ENCODE measurements around the gene TLNRD1. TPM values are rescaled to one million over a fixed set of nuclear protein-coding genes. Genes with fewer than 3 reads are reported as not detected.

Gene TLNRD1
- total and polyA plus RNA-seq, 11 donors: 3.2 to 30.8 (median 7.9) TPM

DNA sequence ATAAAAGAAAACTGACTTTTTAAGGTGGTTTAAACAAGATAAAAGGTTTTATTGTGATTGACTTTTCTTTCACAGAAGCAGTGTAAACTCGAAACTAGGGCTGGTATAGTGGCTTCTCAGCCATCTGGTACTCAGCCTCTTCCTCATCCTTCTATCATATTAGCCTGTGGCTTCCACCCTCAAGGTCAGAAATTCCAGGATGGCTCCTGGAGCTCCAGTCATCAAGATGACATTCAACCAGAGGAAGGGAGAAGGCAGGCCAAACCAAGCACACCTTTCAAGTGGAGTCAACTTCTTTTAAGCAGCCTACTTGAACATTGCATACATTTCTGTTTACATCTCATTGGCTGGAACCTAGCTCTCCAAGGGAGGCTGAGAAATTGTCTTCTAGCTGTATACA is 9.8 kb upstream of the TLNRD1 start:
- Histone ChIP-seq H3K4me1 (peaks cover 10 to 56% (median 44%) of the 10 kb centered on the region in 12 donors), H3K27me3 (no peaks in the 10 kb centered on the region), H3K9me3 (no peaks in the 10 kb centered on the region), H3K27ac (peak overlapping the region; percentile 73 to 96 (median 92)), H3K4me3 (peak overlapping the region in 1 of 12 donors; percentile 78), H3K36me3 (peaks cover 0 to 2% (median 0%) of the 10 kb centered on the region in 9 donors)
- DNase-seq (no peak), ATAC-seq (no peak)
- WGBS, 4 donors: 86 to 91% (median 90%) methylated on average over 1 of the region's 1 CpG
- no peak for TF ChIP-seq POLR2A (IDR thresholded peaks at IDR 0.05)
- TF ChIP-seq, protein P1, sequence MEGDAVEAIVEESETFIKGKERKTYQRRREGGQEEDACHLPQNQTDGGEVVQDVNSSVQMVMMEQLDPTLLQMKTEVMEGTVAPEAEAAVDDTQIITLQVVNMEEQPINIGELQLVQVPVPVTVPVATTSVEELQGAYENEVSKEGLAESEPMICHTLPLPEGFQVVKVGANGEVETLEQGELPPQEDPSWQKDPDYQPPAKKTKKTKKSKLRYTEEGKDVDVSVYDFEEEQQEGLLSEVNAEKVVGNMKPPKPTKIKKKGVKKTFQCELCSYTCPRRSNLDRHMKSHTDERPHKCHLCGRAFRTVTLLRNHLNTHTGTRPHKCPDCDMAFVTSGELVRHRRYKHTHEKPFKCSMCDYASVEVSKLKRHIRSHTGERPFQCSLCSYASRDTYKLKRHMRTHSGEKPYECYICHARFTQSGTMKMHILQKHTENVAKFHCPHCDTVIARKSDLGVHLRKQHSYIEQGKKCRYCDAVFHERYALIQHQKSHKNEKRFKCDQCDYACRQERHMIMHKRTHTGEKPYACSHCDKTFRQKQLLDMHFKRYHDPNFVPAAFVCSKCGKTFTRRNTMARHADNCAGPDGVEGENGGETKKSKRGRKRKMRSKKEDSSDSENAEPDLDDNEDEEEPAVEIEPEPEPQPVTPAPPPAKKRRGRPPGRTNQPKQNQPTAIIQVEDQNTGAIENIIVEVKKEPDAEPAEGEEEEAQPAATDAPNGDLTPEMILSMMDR (IDR thresholded peaks at IDR 0.05): no peak
- intact Hi-C loops (cut with DNase I): loop anchor here in 4 of 10 donors (2.0 to 10.0 kb wide), 4 partner anchors 114 to 1054 kb away; partner anchors contain the start of gene MEX3B (in 1 of the 4)

DNA sequence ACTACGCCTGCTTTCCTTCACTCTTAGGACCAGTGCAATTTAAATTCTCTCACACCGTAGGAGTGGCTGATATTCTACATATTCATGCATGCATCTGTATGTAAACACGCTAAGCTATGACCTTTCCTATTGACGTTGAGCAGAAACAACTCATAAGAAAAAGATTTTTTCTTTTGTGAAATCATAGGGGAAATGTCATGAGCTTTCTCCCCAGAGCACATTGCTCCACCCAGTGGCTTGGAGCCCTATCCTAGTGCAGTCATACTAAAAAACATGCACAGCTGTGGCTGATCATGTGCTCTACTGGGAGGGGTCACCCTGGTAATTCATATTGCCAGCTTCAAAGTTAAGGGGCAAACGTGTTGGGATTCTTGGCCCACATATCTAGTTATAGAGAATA is 9.3 kb upstream of the TLNRD1 start:
- peaks cover 10 to 51% (median 39%) of the 10 kb centered on the region in 12 donors for H3K4me1 ChIP-seq
- H3K9me3 ChIP-seq: peaks cover 0 to 3% (median 0%) of the 10 kb centered on the region in 12 donors
- H3K4me3 ChIP-seq: no peak overlapping the region
- DNase-seq (peak in 4 of 5 donors; percentile 51 to 81 (median 69)), ATAC-seq (peak; percentile 29 to 62 (median 52))
- TF ChIP-seq, protein P1 (IDR thresholded peaks at IDR 0.05): peak in 4 of 12 donors; percentile 15 to 36 (median 23)
- no peak for TF ChIP-seq POLR2A (IDR thresholded peaks at IDR 0.05)
- intact Hi-C loops (cut with DNase I): loop anchor here in 4 of 10 donors (2.0 to 10.0 kb wide), 4 partner anchors 113 to 1053 kb away; partner anchors contain the start of gene MEX3B (in 1 of the 4)
- no peaks in the 10 kb centered on the region for H3K27me3 ChIP-seq
- 46 to 59% (median 50%) methylated on average over 5 of the region's 5 CpGs for WGBS, 4 donors
- H3K27ac ChIP-seq: peak overlapping the region; percentile 73 to 96 (median 92)
- H3K36me3 ChIP-seq: no peaks in the 10 kb centered on the region

- Histone ChIP-seq H3K4me1 (peaks cover 10 to 45% (median 36%) of the 10 kb centered on the region in 12 donors), H3K4me3 (no peak overlapping the region), H3K9me3 (peaks cover 0 to 5% (median 0%) of the 10 kb centered on the region in 12 donors), H3K36me3 (no peaks in the 10 kb centered on the region), H3K27ac (peak overlapping the region in 10 of 12 donors; percentile 1 to 96 (median 93)), H3K27me3 (no peaks in the 10 kb centered on the region)
- ATAC-seq (no peak), DNase-seq (no peak)
- TF ChIP-seq, protein P1 (IDR thresholded peaks at IDR 0.05): no peak
- TF ChIP-seq POLR2A (IDR thresholded peaks at IDR 0.05): no peak
- intact Hi-C loops (cut with DNase I): loop anchor here in 3 of 10 donors (10.0 kb wide), 3 partner anchors 113 to 1053 kb away; partner anchors contain the start of gene MEX3B (in 1 of the 3)
- 71 to 73% (median 72%) methylated on average over 4 of the region's 4 CpGs for WGBS, 4 donors
These were observed 8.7 kb upstream of the TLNRD1 start for GRCh38 chr15:80992006-80992405.

GRCh38 chr15:80992441-80992840 is 8.3 kb upstream of the TLNRD1 start:
- H3K27me3 ChIP-seq: no peaks in the 10 kb centered on the region
- peaks cover 10 to 41% (median 32%) of the 10 kb centered on the region in 12 donors for H3K4me1 ChIP-seq
- WGBS, 4 donors: 92 to 100% (median 99%) methylated on average over 1 of the region's 1 CpG
- H3K9me3 ChIP-seq: peaks cover 0 to 5% (median 0%) of the 10 kb centered on the region in 12 donors
- H3K4me3 ChIP-seq: no peak overlapping the region
- intact Hi-C loops (cut with DNase I): loop anchor here in 3 of 10 donors (10.0 kb wide), 3 partner anchors 112 to 1052 kb away; partner anchors contain the start of gene MEX3B (in 1 of the 3)
- H3K27ac ChIP-seq: peak overlapping the region in 2 of 12 donors; percentile 41 to 88
- H3K36me3 ChIP-seq: no peaks in the 10 kb centered on the region
- no peak for DNase-seq
- ATAC-seq: no peak
- TF ChIP-seq POLR2A (IDR thresholded peaks at IDR 0.05): no peak
- TF ChIP-seq, protein P1 (IDR thresholded peaks at IDR 0.05): no peak
